ENCODE results near the gene CCDC187. TPM values are rescaled to one million over a fixed set of nuclear protein-coding genes. Genes with fewer than 3 reads are reported as not detected.
"Not testable (repeated sequence)": the region's sequence is repeated elsewhere in the genome, so short reads cannot be mapped to it uniquely, and the experiment has no call there.

CCDC187 gene
- total RNA-seq, 4 donors from 2014 or later, result 0.27 to 5.1 (median 2.2) TPM

DNA sequence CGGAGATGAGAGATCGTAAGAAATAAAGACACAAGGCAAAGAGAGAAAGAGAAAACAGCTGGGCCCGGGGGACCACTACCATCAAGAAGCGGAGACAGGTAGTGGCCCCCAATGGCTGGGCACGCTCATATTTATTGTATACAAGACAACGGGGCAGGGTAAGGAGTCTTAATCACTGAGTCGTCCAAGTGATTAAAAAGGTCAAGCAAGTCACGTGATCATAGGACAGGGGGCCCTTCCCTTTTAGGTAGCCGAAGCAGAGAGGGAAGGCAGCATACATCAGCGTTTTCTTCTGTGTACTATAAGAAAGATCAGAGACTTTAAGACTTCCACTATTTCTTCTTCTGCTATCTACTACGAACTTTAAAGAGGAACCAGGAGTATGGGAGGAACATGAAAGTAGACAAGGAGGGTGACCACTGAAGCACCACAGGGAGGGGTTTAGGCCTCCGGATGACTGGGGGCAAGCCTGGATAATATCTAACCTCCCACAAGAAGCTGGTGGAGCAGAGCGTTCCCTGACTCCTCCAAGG lies 33.7 kb downstream of the CCDC187 start:
- no peak for TF ChIP-seq POLR2A (IDR thresholded peaks at IDR 0.05)
- TF ChIP-seq, protein P1, sequence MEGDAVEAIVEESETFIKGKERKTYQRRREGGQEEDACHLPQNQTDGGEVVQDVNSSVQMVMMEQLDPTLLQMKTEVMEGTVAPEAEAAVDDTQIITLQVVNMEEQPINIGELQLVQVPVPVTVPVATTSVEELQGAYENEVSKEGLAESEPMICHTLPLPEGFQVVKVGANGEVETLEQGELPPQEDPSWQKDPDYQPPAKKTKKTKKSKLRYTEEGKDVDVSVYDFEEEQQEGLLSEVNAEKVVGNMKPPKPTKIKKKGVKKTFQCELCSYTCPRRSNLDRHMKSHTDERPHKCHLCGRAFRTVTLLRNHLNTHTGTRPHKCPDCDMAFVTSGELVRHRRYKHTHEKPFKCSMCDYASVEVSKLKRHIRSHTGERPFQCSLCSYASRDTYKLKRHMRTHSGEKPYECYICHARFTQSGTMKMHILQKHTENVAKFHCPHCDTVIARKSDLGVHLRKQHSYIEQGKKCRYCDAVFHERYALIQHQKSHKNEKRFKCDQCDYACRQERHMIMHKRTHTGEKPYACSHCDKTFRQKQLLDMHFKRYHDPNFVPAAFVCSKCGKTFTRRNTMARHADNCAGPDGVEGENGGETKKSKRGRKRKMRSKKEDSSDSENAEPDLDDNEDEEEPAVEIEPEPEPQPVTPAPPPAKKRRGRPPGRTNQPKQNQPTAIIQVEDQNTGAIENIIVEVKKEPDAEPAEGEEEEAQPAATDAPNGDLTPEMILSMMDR (IDR thresholded peaks at IDR 0.05), result no peak
- Histone ChIP-seq H3K27ac (no peak overlapping the region), H3K36me3 (no peaks in the 10 kb centered on the region), H3K4me1 (no peaks in the 10 kb centered on the region), H3K27me3 (no peaks in the 10 kb centered on the region), H3K4me3 (no peak overlapping the region), H3K9me3 (no peaks in the 10 kb centered on the region)
- no peak for DNase-seq
- intact Hi-C loops (cut with DNase I; ENCODE audit: low total_unique reads), result no loop called here

DNA sequence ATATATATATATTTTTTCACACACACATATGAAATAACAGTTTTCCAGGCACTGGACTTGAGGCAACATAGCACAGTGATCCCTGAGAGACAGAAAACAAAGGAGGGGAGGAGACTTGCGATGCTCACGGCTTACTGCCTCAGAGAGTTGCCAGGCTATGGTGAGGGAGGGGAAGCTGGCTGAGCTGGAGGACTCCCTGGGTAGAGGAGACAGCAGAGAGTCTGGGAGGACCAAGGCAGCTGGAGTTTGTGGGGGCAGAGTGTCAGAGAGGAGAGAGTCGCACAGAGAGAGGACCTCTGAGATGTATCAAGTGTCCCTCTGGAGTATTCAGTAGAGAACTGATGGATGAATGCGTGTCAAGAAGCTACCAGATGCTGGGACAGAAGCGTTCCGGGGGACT lies 35.2 kb downstream of the CCDC187 start:
- no peak overlapping the region for H3K27ac ChIP-seq
- H3K4me3 ChIP-seq, result no peak overlapping the region
- intact Hi-C loops (cut with DNase I; ENCODE audit: low total_unique reads), result no loop called here
- H3K4me1 ChIP-seq, result no peaks in the 10 kb centered on the region
- H3K9me3 ChIP-seq, result no peaks in the 10 kb centered on the region
- no peaks in the 10 kb centered on the region for H3K27me3 ChIP-seq
- no peak for TF ChIP-seq POLR2A (IDR thresholded peaks at IDR 0.05)
- H3K36me3 ChIP-seq, result no peaks in the 10 kb centered on the region
- DNase-seq, result no peak

DNA sequence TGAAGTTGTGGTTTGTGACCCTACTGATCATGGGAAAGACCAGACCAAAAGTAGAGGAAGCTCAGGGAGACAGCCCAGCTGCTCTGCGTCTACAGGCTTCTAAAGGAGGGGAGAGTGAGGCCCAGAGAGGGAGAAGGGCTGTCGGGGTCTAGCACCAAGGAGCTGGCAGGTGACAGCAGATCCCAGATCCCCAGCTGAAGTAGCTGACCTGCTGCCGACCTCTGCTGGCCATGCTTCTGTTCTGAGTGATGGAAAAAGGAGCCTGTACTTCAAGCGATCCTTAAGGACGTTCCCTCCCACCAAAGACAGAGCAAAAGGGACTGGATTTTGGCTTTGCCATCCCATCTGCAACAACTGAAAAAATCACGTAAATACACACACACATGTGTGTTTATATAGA lies 35.6 kb downstream of the CCDC187 start:
- no peak for DNase-seq
- intact Hi-C loops (cut with DNase I; ENCODE audit: low total_unique reads), result no loop called here
- H3K27me3 ChIP-seq, result no peaks in the 10 kb centered on the region
- no peaks in the 10 kb centered on the region for H3K9me3 ChIP-seq
- TF ChIP-seq POLR2A (IDR thresholded peaks at IDR 0.05), result no peak
- TF ChIP-seq, protein P1 (IDR thresholded peaks at IDR 0.05), result no peak
- H3K4me3 ChIP-seq, result no peak overlapping the region
- H3K27ac ChIP-seq, result no peak overlapping the region
- no peaks in the 10 kb centered on the region for H3K4me1 ChIP-seq
- no peaks in the 10 kb centered on the region for H3K36me3 ChIP-seq

DNA sequence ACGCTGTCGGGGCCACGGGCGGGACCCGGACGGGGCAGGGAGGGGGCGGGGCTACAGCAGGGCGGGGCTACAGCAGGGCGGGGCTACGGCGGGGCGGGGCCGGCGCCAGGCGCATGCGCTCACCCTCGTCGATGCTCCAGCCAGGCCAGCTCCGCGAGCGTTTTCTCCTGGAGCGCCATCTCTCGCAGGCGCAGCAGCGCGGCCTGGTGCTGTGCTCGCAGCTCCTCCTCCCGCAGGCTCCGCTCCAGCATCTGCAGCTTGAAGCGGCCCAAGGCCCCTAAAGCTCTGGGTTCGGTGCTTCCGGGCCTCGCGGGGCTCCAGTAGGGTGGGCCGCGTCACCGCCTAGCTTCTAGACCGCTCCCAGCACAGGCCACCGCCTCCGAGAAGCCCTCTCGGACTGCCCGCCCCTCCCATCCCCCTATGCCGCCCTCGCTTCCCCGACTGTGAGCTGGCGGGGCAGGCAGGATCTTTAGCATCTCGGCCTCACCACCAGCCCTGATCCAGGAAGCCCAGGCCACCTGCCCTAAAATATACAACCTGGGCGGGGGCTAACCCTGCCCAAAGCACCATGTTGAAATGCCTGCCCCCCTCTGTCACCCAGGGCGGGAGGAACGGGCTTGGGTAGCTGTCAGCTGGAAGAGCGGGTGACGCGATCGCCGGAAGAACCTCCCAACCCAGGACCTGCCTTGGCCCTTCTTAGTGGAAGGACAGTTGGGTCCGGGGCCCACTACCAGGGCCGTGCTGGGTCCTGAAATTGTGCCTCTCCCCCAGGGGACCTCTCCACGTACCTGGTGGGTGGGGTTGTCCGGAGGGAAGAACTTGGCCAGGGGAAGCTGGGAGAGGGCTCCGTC lies 36.4 kb downstream of the CCDC187 start:
- intact Hi-C loops (cut with DNase I; ENCODE audit: low total_unique reads), result no loop called here
- Histone ChIP-seq H3K4me3 (peak overlapping the region; percentile 19 to 23), H3K4me1 (no peaks in the 10 kb centered on the region), H3K27me3 (no peaks in the 10 kb centered on the region), H3K9me3 (no peaks in the 10 kb centered on the region), H3K27ac (no peak overlapping the region), H3K36me3 (no peaks in the 10 kb centered on the region)
- no peak for TF ChIP-seq POLR2A (IDR thresholded peaks at IDR 0.05)
- TF ChIP-seq, protein P1 (IDR thresholded peaks at IDR 0.05), result peak in 2 of 4 experiments; percentile 18 to 36
- peak; percentile 69 to 78 for DNase-seq

DNA sequence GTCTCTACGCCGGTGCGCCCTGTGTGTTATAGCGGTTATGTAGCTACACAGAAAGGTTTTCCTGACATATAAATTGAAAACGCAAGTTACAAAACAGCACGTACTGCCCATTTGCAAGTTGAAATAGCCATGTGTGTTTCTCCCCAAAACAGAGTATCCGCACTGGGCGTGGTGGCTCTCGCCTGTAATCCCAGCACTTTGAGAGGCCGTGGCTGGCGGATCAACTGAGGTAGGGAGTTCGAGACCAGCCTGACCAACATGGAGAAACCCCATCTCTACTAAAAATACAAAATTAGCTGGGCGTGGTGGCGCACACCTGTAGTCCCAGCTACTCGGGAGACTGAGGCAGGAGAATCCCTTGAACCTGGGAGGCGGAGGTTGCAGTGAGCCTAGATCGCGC lies 37.3 kb downstream of the CCDC187 start:
- H3K27ac ChIP-seq; H3K36me3 ChIP-seq; intact Hi-C loops (cut with DNase I; ENCODE audit: low total_unique reads); H3K9me3 ChIP-seq; H3K27me3 ChIP-seq; H3K4me1 ChIP-seq; H3K4me3 ChIP-seq; DNase-seq: not testable (repeated sequence)

DNA sequence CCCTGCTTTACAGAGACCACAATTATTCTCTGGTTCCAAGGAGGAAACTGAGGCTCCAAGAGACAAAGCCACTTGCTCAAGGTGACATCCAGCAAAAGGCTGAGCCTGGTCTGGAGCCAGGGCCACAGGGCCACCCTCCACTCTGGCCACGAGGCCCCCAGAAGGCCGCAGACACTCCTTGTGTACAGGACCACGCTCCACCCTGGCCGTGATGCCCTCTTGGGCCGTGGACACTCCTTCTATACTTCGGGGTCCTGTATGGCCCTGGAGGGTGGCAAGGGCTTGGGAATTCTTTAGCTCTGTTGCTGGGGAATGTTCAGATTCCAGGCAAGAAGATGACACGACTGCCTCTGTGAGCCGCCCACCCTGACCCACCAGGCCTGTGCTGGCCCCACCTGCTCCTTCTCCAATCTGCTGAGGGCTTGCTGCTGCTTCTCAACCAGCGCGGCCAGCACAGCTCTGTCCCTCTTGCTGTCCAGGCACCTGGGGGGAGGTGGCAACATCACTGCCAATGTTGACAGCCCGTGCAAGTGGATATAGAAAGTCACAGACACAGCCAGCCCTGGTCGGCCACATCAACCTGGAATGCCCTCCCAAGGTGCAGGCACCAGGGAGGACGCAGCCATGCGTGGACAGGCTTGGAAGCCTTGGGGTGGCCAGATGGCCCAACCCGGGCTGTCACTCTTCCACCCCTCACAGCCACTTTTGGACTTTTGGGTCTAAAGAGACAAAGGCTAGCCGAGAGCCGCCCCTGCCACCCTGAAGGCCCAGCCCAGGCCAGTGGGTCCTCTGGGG lies 38.1 kb downstream of the CCDC187 start:
- intact Hi-C loops (cut with DNase I; ENCODE audit: low total_unique reads), result no loop called here
- Histone ChIP-seq H3K27ac (no peak overlapping the region), H3K36me3 (no peaks in the 10 kb centered on the region), H3K4me3 (no peak overlapping the region), H3K9me3 (no peaks in the 10 kb centered on the region), H3K4me1 (no peaks in the 10 kb centered on the region), H3K27me3 (no peaks in the 10 kb centered on the region)
- DNase-seq, result no peak
- TF ChIP-seq, protein P1 (IDR thresholded peaks at IDR 0.05), result no peak
- no peak for TF ChIP-seq POLR2A (IDR thresholded peaks at IDR 0.05)

Measured in uterus (tissue), 4 donors.